ENCODE measurements around the gene GPC3.
A peak's percentile ranks its signal among the peaks of the same experiment; 100 is the strongest.

Gene GPC3

DNA sequence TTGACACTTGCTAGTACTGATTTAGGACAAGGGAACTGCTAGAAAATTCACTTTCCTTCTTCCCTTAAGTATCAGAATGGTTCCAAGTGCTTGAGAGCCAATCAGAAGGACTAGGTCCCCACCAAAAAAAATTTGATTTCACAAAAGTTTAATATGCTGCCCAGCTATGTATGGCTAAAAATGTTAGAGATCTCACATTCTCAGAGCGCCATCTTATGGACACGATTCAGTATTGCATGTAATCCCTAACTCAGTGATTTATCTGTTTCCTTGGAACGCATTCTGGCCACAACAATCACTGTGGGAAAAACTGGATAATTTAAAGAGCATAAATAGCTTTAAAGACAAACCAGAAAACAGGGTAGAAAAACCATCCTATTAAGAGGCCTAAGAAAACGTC lies 315.0 kb downstream of the GPC3 start:
- no peak overlapping the region for H3K4me3 ChIP-seq (replicated peaks; ENCODE audit: low read depth, low read length)
- TF ChIP-seq, protein P1, sequence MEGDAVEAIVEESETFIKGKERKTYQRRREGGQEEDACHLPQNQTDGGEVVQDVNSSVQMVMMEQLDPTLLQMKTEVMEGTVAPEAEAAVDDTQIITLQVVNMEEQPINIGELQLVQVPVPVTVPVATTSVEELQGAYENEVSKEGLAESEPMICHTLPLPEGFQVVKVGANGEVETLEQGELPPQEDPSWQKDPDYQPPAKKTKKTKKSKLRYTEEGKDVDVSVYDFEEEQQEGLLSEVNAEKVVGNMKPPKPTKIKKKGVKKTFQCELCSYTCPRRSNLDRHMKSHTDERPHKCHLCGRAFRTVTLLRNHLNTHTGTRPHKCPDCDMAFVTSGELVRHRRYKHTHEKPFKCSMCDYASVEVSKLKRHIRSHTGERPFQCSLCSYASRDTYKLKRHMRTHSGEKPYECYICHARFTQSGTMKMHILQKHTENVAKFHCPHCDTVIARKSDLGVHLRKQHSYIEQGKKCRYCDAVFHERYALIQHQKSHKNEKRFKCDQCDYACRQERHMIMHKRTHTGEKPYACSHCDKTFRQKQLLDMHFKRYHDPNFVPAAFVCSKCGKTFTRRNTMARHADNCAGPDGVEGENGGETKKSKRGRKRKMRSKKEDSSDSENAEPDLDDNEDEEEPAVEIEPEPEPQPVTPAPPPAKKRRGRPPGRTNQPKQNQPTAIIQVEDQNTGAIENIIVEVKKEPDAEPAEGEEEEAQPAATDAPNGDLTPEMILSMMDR (IDR thresholded peaks at IDR 0.05; ENCODE audit: low read depth, low read length, missing control alignments): peak; percentile 30
- DNase-seq (ENCODE audit: extremely low read depth, low read depth): no peak

DNA sequence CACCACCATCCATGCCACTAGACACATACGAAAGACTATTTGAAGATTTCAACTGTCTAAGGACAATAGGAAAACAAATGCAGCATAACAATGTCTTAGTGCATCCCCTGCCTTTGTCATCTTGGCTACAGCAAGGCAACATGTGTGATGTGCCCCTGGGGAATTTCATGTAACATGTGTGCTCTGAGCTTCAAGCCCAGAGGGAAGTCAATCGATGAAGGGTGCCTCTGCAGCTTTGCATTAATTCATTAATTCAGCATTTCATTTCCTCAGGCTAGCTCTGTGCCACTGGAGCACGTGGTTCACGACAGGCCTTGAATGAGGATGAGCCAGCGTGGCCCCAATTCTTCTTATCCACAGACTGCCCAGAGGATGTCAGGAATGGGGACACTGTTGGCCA lies 316.2 kb downstream of the GPC3 start:
- no peak for DNase-seq (ENCODE audit: extremely low read depth, low read depth)
- no peak overlapping the region for H3K4me3 ChIP-seq (replicated peaks; ENCODE audit: low read depth, low read length)
- TF ChIP-seq, protein P1 (IDR thresholded peaks at IDR 0.05; ENCODE audit: low read depth, low read length, missing control alignments): no peak

DNA sequence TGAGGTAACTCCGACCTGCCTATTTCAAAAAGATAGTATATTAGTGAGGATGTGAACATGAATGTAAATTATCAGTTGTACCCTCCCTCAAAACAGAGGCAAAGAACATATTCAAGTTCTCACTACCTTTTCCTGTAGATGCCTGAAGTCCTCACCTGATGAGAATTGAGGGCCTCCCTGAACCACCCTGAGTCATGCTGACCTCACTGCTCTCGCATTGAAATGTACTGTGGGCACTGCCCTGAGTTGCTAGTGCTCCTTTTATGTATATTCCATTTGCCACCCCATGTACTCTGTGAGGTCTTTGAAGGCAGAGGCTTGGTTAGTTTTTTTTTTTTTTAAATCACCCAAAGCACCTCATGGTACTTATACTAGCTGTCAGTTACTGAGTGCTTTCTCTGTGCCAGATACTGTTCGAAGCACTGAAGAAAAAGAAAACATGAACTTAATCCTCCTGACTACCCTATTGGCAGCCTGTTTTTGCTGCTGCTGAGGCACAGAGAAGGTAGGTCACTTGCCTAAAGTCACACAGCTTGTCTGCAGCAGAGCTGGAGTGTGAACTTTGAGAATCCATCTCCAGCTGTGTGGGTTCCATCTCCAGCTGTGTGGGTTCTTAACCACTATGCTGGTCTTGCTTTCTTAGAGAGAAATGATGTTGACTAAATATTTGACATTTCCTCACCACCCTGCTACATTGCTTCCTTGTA lies 317.0 kb downstream of the GPC3 start:
- no peak overlapping the region for H3K4me3 ChIP-seq (replicated peaks; ENCODE audit: low read depth, low read length)
- TF ChIP-seq, protein P1 (IDR thresholded peaks at IDR 0.05; ENCODE audit: low read depth, low read length, missing control alignments): no peak
- DNase-seq (ENCODE audit: extremely low read depth, low read depth): no peak

DNA sequence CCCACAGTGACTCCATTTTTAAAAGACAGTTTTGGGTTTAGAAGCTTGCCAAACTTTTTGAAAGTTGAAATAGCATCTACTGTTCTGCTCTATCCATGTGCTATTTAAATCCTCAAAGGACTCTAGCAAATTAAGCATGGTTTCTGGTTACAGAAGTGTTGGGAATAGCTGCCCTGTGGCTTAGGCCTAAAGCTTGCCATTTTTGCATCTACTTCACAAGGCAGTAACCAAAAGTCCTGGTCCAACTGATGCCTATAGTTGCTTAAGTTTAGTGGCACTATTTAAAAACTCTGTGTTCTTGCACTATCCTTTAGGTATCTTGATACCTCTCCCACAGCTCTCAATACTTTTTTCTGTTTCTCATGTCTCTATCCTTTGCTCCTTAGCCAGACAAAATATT lies 319.1 kb downstream of the GPC3 start:
- TF ChIP-seq, protein P1 (IDR thresholded peaks at IDR 0.05; ENCODE audit: low read depth, low read length, missing control alignments): no peak
- H3K4me3 ChIP-seq (replicated peaks; ENCODE audit: low read depth, low read length): no peak overlapping the region
- no peak for DNase-seq (ENCODE audit: extremely low read depth, low read depth)

DNA sequence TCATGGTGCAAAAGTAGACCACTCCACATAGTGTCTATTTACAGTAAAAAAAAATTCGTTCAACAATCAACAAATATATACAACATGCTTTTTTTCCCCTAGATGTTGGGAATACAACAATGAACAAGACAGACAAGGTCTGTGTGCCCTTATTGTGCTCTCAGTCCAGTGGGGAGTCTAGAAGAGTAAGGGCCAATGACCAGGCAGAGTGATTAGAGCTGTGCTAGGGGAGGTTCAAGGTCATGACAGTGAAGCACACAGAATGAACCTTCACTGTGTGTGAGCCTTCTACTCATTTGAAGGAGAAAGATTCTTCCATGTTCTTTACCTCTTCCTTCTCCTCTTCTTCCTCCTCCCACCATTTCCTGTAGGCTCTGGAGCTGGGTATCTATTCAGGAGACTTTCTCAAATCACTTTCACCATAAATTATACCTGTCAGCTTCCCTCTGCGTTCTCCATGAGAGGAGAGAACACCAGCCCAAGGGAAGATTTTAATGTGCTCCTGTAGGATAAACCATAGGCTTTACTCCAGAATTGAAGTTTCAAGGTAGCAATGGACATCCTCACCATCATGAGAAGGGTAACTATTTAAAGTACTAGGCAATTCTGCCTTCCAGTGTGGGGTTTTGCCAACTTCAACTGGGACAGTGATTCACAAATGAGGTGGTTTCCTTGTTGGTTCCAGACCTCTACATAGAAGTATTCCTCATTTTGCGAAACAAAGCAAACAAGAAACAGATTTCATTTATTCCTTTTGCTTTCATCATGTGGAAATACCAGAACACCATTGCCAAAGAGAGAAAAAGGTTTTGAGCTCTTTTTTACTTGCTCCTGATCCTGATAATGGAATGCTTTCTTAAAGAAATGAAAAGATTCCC lies 323.2 kb downstream of the GPC3 start:
- TF ChIP-seq, protein P1 (IDR thresholded peaks at IDR 0.05; ENCODE audit: low read depth, low read length, missing control alignments): no peak
- DNase-seq (ENCODE audit: extremely low read depth, low read depth): no peak
- H3K4me3 ChIP-seq (replicated peaks; ENCODE audit: low read depth, low read length): no peak overlapping the region

DNA sequence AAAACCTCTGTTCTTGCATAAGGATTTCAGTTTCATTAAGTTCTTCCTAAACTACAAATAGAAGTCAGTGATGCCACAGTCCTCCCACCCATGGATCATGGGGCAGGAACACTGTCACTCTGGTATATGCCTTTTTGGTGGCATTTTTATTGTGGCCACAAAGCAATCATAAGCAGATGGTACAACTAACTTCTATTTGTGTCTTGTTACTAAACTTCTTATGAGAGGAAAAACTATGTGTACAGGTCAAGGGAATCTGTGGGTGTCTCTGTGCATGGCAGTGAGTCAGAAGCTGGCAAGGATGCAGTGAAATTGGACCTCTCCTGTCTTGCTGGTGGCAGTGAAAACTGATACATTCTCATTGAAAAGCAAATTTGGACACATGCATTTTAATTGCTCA lies 325.1 kb downstream of the GPC3 start:
- DNase-seq (ENCODE audit: extremely low read depth, low read depth): no peak
- no peak overlapping the region for H3K4me3 ChIP-seq (replicated peaks; ENCODE audit: low read depth, low read length)
- TF ChIP-seq, protein P1 (IDR thresholded peaks at IDR 0.05; ENCODE audit: low read depth, low read length, missing control alignments): no peak

All from HFF-Myc (cell line).